ENCODE data around the gene PHRF1.
"Not testable (repeated sequence)": the region's sequence is repeated elsewhere in the genome, so short reads cannot be mapped to it uniquely, and the experiment has no call there.

PHRF1 gene

DNA sequence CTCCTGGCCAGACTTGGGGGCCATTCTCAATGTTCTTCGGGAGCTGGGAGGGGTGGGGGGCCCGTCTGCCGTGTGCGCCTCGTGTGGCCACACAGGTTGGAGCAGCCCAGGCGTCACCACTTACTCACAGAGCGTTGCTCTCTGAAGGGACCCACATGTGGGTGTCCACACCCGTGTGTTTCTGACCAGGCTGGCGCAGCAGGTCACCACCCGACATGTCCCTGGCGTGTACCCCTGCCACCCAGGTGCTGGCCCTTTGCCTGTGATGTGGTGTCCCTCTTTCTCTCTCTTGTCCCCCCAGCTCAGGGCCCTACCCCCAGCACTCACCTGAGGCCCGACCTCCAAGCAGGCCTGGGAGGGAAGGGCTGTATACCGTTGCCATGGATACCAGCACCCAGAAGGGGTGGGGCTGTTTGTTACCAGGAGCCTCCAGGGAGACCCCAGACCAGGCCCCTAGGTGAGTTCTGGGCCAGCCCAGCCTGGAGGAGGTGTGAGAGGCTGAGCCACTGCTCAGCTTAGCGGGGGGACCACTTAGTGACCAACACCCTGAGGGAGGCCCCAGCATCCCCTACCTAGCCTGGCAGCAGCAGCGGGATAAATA is 17.1 kb upstream of the PHRF1 start:
- DNase-seq (ENCODE audit: low spot score), result no peak

- peak; percentile 53 for DNase-seq (ENCODE audit: low spot score)
Measured at GRCh38 chr11:559712-560304, 16.5 kb upstream of the PHRF1 start.

DNA sequence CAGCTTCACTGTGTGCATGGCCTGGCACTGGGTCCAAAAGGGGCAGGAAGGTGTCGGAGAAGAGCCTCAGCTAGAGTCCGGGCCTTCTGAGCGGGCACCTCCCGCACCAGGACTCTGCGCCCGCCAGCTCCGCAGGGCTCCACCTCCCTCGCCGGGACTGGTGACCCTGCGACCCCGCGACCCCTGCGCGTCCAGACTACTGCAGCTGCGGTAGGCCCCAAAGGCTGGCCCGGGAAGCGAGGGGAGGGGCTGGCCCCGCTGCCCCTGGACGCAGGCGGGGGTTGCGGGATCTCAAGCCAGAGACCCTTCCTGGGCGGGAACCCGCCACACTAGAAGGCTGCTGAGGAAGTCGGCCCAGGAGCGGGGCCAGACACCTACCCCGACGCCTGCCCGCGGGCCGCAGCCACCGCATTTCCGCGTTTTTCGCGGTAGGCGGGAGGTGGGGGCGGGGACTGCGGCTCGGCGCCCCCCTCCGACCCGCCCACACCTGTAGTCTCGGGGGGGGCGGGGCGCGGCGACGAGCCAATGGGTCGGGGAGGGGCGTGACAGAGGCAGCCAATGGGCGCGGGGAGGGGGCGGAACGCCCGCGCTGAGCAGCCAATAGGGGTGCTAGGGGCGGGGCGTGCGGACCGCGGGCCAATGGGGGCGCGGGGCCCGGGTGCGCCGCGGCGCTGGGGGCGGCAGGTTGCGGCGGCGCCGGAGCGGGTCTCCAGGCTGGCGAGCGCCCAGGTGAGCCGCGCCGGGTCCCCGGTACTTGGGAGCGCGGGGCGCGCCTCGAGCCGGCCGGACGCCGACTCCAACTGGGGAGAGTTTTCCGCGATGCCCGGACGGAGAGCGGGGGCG is 15.7 kb upstream of the PHRF1 start, which contains the start of the genes LMNTD2 and RASSF7:
LMNTD2 (minus strand) TSS at position 434 of the 843 bp plus-strand sequence; CDS start at position 412, 22 bp downstream.
RASSF7 (plus strand) TSS at position 666 of the 843 bp plus-strand sequence. CDS start 799 bp downstream, outside the sequence.
- peak; percentile 99 for DNase-seq (ENCODE audit: low spot score)

- peak; percentile 87 for DNase-seq (ENCODE audit: low spot score)
Measured at GRCh38 chr11:561148-562003, 14.9 kb upstream of the PHRF1 start.

GRCh38 chr11:562046-562645 is 14.1 kb upstream of the PHRF1 start:
- DNase-seq (ENCODE audit: low spot score), result no peak

DNA sequence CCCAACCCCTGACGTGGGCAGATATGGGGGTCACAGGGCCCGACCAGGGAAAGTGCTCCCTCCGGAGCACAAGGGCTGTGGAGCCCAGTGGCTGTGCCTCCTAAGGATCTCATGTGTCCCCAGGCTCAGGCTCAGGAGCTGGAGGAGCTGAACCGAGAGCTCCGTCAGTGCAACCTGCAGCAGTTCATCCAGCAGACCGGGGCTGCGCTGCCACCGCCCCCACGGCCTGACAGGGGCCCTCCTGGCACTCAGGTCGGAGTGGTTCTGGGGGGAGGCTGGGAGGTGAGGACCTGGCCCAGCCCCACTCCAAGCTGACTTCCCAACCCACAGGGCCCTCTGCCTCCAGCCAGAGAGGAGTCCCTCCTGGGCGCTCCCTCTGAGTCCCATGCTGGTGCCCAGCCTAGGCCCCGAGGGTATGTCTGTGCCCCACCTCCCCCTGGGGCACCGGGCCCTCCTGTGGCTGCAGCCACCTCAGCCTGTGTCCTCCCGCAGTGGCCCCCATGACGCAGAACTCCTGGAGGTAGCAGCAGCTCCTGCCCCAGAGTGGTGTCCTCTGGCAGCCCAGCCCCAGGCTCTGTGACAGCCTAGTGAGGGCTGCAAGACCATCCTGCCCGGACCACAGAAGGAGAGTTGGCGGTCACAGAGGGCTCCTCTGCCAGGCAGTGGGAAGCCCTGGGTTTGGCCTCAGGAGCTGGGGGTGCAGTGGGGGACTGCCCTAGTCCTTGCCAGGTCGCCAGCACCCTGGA is 13.0 kb upstream of the PHRF1 start:
- DNase-seq (ENCODE audit: low spot score), result no peak

DNA sequence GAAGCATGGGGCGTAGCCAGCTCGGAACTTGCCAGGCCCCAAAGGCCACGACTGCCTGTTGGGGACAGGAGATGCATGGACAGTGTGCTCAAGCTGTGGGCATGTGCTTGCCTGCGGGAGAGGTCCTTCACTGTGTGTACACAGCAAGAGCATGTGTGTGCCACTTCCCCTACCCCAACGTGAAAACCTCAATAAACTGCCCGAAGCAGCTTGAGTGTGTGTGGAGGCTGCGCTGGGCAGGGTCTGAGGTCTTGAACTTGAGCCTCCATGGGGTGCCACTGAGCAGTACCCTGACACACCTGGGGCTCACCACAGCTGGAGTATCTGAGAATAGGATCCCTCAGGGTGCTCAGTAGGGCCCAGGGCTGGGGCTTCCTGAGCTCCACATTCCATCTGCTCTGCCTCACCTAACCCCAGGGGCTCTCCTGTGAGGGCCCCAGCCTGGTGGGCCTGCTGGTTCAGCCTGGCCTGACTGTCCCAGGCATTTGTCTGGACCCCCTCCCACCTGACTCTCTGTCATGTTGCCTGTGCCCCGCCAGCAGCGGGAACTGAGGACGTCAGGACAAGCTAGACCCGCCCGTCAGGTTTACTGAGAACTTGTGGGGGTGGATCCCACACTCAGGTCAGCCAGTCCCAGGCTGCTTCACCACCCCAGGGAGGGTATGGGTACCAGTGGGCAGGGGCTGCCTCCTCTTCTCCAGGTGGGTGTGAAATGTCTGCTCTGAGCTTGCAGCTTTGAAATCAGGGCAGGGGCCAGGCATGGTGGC is 12.3 kb upstream of the PHRF1 start:
- no peak for DNase-seq (ENCODE audit: low spot score)

DNA sequence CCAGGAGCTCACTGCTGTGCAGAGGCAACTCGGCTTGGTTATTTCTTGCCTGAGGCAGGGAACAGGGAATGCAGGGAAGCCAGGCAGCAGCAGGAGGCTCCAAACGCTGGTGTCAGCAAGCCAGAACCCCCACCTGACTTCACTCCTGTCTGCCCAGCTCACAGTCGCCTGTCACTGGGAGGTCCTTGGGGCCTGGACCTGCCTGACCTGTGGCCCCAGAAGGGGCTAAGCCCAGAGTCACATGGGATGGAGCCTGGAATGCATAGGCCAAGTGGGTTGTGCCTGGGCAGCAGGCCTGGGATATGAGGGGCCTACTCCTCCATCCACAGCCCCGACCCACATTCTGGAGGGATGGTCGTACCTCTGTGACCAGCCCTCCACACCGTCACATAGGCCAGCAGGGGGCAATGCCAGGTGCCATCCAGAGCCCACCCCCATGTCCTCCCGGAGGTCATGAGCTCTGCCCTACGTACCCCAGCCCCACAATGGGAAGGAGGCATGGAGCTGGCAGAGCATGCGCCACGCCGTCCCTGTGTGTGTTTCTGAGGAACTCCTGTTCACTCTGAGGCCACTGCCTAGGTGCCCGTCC is 10.3 kb upstream of the PHRF1 start:
- DNase-seq (ENCODE audit: low spot score), result no peak

DNA sequence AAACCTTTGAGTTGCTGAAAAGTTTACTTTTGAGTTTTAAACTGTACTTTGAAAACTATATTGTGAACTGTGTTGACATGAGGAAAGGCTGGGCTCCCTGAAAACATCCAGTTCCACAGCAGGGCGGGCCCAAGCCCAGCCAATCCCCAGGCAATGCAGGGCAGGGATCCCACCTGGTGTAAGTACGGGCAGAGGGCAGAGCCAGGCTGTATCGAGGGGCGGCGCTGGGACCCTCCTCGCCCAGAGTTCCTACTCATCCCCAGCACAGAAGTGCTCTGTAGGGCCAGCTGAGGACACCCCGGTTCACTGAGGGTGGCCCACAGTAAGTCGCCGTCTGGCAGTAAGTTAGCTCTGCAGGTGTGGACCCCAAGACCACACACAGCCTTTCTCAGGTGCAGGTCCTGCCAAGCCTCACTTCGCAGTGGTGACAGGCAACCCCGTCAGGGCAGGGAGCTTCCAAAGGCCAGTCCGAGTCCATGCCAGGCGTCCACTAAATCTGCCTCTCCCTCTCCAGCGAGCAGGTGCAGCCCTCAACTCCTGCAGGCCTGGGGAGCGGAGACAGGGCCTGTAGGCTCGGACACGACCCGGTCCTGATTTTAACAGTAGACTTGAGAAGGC is 9.2 kb upstream of the PHRF1 start:
- no peak for DNase-seq (ENCODE audit: low spot score)

DNA sequence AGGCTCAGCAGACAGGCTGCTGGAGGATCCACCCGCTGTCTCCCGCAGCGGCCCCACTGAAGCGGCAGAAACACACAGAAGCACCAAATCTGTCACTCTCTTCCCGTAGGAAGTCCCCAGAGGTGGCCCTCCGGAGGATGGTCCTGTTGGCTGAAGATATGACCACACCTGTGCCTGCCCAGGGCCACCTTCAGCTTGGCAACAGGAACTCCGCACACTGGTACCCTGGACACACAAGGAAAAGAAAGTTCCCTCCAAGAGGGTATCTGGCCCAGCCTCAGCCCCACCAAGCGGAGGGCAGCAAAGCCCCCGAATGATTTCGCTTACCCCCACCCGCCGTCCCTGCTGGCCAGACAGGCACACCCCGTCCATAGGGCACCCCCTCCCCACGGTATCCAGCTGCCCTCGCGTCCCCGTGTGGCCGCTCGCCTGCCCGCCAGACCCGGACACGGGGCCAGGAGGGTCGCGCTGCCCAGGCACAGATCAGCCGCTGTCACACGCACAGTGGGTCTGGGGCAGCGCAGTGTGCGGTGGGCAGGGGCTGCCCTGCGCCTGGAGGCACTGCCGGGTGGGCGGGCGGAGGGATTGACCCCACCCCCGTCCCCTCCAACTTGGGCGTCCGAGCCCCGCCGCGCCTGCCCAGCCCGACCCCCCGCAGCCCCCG is 8.5 kb upstream of the PHRF1 start:
- DNase-seq (ENCODE audit: low spot score), result no peak

- peak; percentile 97 for DNase-seq (ENCODE audit: low spot score)
Measured at GRCh38 chr11:568306-569157, 7.7 kb upstream of the PHRF1 start.

DNA sequence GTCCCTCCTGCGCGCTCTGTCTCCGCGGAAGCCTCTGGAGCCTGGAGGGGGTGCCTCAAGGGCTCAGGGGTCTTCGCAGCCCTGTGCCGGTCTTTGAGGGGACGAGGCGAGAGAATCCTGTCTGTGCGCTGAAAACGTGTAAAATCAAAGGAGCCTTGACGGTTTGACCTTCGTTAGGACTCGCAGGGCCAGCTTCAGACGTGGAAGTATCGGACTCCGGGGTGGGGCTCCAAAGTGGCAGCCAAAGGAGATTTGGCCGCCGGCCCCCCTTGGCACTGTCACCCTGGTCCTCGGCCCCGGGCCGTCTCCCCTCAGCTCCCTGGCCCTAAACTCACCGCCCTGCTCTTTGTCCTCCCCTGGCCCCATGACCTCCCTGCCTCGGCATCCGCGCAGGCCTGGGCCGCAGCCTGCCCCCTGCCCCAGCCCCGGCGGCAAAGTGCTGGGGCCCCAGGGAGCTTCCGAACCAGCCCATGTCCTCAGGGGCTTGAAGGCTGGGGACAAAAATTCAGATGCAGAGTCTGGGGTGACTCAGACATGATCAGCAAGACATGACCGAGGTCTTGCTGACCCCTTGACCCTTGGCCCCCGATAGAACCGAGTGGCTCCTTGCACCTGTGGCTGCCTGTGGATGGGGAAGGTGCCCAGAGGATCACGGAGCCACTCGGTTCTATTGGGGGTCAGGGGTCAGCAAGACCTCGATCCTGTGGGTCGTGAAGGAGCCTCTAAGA is 6.9 kb upstream of the PHRF1 start:
- peak; percentile 61 for DNase-seq (ENCODE audit: low spot score)

DNA sequence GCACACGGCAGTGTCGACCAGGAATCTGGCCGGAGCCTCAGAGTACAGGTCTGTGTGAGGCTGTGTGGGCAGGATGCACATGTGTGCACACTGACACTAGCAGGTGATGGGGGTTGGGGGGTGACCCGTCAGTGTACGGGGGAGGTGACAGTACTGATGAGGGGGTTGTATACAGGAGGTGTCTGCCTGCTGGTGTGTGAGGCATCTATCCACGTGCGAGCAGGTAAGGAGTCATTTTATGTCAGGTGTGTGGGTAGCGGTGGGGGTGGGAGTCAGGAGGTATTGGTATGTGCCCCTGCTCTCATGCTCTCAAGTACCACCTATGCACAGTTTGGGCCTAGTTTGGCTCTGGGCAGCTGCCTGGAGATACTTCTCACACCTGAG is 4.5 kb upstream of the PHRF1 start:
- DNase-seq (ENCODE audit: low spot score), result no peak

GRCh38 chr11:573146-573759 is 3.0 kb upstream of the PHRF1 start:
- no peak for DNase-seq (ENCODE audit: low spot score)

DNA sequence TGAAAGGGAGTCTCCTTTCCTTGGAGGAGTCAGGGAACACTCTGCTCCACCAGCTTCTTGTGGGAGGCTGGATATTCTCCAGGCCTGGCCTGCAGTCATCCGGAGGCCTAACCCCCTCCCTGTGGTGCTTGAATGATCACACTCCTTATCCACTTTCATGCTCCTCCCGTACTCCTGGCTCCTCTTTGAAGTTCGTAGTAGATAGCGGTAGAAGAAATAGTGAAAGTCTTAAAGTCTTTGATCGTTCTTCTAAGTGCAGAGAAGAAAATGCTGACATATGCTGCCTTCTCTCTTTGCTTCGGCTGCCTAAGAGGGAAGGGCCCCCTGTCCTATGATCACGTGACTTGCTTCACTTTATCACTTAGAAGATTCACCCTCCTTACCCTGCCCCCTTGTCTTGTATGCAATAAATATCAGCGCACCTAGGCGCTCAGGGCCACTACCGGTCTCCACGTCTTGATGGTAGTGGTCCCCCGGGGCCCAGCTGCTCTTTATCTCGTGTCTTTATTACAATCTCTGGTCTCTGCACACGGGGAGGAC is 2.2 kb upstream of the PHRF1 start:
- not testable (repeated sequence) for DNase-seq (ENCODE audit: low spot score)

- DNase-seq (ENCODE audit: low spot score), result no peak
Measured at GRCh38 chr11:574632-575312, 1.5 kb upstream of the PHRF1 start.

Data from HuH-7.5 (cell line).